HepG2 (cell line): ENCODE data around the gene NOTCH4. TPM values are rescaled to one million over a fixed set of nuclear protein-coding genes. Genes with fewer than 3 reads are reported as not detected.
A peak's percentile ranks its signal among the peaks of the same experiment; 100 is the strongest.

Source experiments
- DMAP1 ChIP-seq: IDR thresholded peaks from 2 replicates; pipeline ENCODE4 v1.6.1; 2016
- ESRRA ChIP-seq: sonication (generic); formaldehyde crosslinking; IDR thresholded peaks from 2 replicates; pipeline ENCODE4 v1.5.1; 2020; ENCODE audit warnings: mild to moderate bottlenecking, low read depth, missing genetic modification reagents
- MEIS1 ChIP-seq: sonication (generic); formaldehyde crosslinking; IDR thresholded peaks from 2 replicates; pipeline ENCODE4 v1.9.0; 2021; ENCODE audit warnings: mild to moderate bottlenecking, missing genetic modification reagents, moderate library complexity, borderline replicate concordance
- ZNF484 ChIP-seq: sonication (generic); formaldehyde crosslinking; IDR thresholded peaks from 2 replicates; pipeline ENCODE4 v1.5.1; 2020; ENCODE audit warnings: mild to moderate bottlenecking, low read depth, missing genetic modification reagents, borderline replicate concordance
- ZNF562 ChIP-seq: sonication (generic); formaldehyde crosslinking; IDR thresholded peaks from 2 replicates; pipeline ENCODE4 v1.8.0; 2022; ENCODE audit warnings: missing genetic modification reagents, borderline replicate concordance
- ZNF598 ChIP-seq: sonication (generic); formaldehyde crosslinking; IDR thresholded peaks from 2 replicates; pipeline ENCODE4 v1.5.1; 2020; ENCODE audit warnings: mild to moderate bottlenecking, missing genetic modification reagents, borderline replicate concordance
- ZNF615 ChIP-seq: sonication (generic); formaldehyde crosslinking; IDR thresholded peaks from 2 replicates; pipeline ENCODE4 v1.5.0; 2020; ENCODE audit warnings: mild to moderate bottlenecking, missing genetic modification reagents, borderline replicate concordance
- polyA plus RNA-seq, 8 experiments: library from polyadenylated mRNA; depleted of rRNA in 3 of 8; stranded (reverse) in 7 of 8; unstranded in 1 of 8; fragments of >200 nt; fragmentation: Illumina TruSeq in 4 of 8; extraction: Trizol in 4 of 8; gene quantifications; 2 replicates each; pipeline versions ENCODE4 v1.2.1 to v1.2.3, GENCODE V29; 2011 to 2016; ENCODE audit warnings: low read depth in 4 of 8, missing spikeins in 1 of 8, mixed read lengths in 1 of 8; ENCODE audit not compliant: insufficient read depth in 1 of 8
- total RNA-seq, 5 experiments: library from RNA; depleted of rRNA; stranded (reverse); fragments of >200 nt; fragmentation: Illumina TruSeq; extraction: Trizol; gene quantifications; 2 replicates each; pipeline ENCODE4 v1.2.3, GENCODE V29; 2016; ENCODE audit warnings: low read depth in 1 of 5
- TF ChIP-seq, protein P1 (sequence below): sonication (generic); formaldehyde crosslinking; conservative IDR thresholded peaks from 2 replicates; pipeline ENCODE4 v1.4.0; 2020; ENCODE audit warnings: missing genetic modification reagents
- TF ChIP-seq, protein P2 (sequence below): sonication (generic); formaldehyde crosslinking; IDR thresholded peaks from 2 replicates; pipeline ENCODE4 v1.4.0; 2020; ENCODE audit warnings: mild to moderate bottlenecking, missing genetic modification reagents
- TF ChIP-seq, protein P3 (sequence below): sonication (generic); formaldehyde crosslinking; IDR thresholded peaks from 2 replicates; pipeline ENCODE4 v1.5.0; 2020; ENCODE audit warnings: missing genetic modification reagents, mild to moderate bottlenecking, borderline replicate concordance
- TF ChIP-seq, protein P4 (sequence below): sonication (generic); formaldehyde crosslinking; IDR thresholded peaks from 2 replicates; pipeline ENCODE4 v1.4.0; 2020; ENCODE audit warnings: missing genetic modification reagents, borderline replicate concordance

NOTCH4 gene
- total and polyA plus RNA-seq, 2 of the 13 experiments (the other 11 are each of a cell fraction or from before 2014, with no cell fraction given): 0.51 to 0.83 TPM

DNA sequence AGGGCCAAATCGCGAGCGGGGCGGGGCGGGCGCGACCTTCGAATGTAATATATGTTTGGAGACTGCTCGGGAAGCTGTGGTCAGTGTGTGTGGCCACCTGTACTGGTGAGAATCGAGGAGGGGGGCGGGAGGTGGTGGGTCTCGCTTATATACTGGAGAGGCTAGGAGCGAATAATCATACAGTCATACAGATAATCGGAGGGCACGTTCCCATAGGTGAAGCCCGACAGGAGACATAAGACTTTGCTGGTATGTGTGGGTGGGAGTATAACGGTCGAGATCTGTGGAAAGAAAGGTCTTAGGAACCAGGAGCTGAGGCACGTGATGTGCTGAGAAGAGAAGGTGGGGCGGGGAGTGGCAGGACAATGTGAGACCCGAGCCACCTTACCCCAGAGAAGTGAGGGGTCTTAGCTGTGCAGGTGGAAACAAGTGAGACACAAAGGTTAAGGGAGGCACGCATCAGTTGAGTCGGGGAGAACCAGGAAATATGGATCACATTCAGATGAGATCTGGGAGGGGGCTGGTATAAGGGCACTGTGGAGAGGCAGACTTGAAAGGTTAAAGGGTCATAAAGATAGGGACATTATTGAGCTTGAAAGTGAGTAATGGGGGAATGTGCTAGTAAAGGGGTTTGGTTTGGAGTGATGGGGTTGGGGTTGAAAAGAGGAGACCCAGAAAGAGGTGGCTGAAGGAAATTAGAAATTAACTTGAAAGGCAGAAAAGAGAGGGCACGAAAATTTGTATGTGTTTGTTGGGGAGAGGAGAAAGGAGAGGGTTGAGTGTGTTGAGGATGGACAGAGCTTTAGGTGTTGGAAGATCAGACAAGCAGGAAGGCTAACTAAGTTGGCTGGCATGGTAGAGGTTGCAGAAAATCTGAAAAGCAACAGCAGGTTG is 45.1 kb downstream of the NOTCH4 start (continued):
- TF ChIP-seq, protein P1, sequence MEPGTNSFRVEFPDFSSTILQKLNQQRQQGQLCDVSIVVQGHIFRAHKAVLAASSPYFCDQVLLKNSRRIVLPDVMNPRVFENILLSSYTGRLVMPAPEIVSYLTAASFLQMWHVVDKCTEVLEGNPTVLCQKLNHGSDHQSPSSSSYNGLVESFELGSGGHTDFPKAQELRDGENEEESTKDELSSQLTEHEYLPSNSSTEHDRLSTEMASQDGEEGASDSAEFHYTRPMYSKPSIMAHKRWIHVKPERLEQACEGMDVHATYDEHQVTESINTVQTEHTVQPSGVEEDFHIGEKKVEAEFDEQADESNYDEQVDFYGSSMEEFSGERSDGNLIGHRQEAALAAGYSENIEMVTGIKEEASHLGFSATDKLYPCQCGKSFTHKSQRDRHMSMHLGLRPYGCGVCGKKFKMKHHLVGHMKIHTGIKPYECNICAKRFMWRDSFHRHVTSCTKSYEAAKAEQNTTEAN (CRISPR knock-in tag): 0 out of 2 replicates have a peak, but pooled peaks have one; percentile 28
- TF ChIP-seq, protein P2, sequence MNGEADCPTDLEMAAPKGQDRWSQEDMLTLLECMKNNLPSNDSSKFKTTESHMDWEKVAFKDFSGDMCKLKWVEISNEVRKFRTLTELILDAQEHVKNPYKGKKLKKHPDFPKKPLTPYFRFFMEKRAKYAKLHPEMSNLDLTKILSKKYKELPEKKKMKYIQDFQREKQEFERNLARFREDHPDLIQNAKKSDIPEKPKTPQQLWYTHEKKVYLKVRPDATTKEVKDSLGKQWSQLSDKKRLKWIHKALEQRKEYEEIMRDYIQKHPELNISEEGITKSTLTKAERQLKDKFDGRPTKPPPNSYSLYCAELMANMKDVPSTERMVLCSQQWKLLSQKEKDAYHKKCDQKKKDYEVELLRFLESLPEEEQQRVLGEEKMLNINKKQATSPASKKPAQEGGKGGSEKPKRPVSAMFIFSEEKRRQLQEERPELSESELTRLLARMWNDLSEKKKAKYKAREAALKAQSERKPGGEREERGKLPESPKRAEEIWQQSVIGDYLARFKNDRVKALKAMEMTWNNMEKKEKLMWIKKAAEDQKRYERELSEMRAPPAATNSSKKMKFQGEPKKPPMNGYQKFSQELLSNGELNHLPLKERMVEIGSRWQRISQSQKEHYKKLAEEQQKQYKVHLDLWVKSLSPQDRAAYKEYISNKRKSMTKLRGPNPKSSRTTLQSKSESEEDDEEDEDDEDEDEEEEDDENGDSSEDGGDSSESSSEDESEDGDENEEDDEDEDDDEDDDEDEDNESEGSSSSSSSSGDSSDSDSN: peak; percentile 41; the same call in 1 of the 2 replicates
- TF ChIP-seq ESRRA (CRISPR knock-in tag) (no peak), ZNF484 (CRISPR knock-in tag) (no peak), ZNF562 (no peak), MEIS1 (no peak), ZNF615 (CRISPR knock-in tag) (no peak), DMAP1 (CRISPR knock-in tag) (no peak), ZNF598 (no peak; the same call in 1 of the 2 replicates)
- TF ChIP-seq, protein P3, sequence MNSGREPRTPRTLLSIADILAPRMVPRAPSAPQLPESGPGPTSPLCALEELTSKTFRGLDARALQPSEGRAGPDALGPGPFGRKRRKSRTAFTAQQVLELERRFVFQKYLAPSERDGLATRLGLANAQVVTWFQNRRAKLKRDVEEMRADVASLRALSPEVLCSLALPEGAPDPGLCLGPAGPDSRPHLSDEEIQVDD: no peak
- TF ChIP-seq, protein P4, sequence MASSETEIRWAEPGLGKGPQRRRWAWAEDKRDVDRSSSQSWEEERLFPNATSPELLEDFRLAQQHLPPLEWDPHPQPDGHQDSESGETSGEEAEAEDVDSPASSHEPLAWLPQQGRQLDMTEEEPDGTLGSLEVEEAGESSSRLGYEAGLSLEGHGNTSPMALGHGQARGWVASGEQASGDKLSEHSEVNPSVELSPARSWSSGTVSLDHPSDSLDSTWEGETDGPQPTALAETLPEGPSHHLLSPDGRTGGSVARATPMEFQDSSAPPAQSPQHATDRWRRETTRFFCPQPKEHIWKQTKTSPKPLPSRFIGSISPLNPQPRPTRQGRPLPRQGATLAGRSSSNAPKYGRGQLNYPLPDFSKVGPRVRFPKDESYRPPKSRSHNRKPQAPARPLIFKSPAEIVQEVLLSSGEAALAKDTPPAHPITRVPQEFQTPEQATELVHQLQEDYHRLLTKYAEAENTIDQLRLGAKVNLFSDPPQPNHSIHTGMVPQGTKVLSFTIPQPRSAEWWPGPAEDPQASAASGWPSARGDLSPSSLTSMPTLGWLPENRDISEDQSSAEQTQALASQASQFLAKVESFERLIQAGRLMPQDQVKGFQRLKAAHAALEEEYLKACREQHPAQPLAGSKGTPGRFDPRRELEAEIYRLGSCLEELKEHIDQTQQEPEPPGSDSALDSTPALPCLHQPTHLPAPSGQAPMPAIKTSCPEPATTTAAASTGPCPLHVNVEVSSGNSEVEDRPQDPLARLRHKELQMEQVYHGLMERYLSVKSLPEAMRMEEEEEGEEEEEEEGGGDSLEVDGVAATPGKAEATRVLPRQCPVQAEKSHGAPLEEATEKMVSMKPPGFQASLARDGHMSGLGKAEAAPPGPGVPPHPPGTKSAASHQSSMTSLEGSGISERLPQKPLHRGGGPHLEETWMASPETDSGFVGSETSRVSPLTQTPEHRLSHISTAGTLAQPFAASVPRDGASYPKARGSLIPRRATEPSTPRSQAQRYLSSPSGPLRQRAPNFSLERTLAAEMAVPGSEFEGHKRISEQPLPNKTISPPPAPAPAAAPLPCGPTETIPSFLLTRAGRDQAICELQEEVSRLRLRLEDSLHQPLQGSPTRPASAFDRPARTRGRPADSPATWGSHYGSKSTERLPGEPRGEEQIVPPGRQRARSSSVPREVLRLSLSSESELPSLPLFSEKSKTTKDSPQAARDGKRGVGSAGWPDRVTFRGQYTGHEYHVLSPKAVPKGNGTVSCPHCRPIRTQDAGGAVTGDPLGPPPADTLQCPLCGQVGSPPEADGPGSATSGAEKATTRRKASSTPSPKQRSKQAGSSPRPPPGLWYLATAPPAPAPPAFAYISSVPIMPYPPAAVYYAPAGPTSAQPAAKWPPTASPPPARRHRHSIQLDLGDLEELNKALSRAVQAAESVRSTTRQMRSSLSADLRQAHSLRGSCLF (CRISPR knock-in tag): no peak
